ENCODE measurements around the gene PTPRN2. TPM values are rescaled to one million over a fixed set of nuclear protein-coding genes. Genes with fewer than 3 reads are reported as not detected.
"Not testable (repeated sequence)": the region's sequence is repeated elsewhere in the genome, so short reads cannot be mapped to it uniquely, and the experiment has no call there.

The PTPRN2 gene
- total RNA-seq, 5 donors from 2014 or later (not counting 1 experiment from before 2014, with no cell fraction given) = 0.60 to 1.7 (median 0.82) TPM

DNA sequence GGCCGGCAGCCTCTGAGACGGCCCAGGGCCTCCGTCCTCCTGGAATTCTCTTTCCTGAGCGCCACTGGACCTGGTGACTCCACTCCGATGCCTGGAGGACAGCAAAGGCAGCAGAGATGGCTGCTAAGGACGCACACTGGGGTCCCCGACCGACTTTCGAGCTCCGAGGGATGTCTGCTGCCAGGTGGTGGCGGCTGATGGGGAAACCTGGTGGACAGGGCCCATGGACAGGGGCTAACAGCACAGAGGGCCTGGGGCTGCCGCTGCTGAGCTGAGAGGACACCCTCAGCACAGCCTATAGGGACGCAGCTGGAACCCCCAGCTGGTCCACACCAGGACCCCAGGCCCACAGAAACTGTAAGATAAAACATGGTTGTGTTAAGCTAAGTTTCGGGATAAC lies 884.5 kb downstream of the PTPRN2 start:
- peaks cover 43 to 57% of the 10 kb centered on the region in 2 donors for H3K27me3 Mint-ChIP-seq
- H3K9me3 ChIP-seq = no peaks in the 10 kb centered on the region
- H3K4me1 Mint-ChIP-seq = no peaks in the 10 kb centered on the region
- ChIA-PET CTCF (no interaction called here), POLR2A (no interaction called here)
- 74% methylated on average over 14 of the region's 14 CpGs for WGBS (ENCODE audit: insufficient coverage)
- H3K27ac ChIP-seq (ENCODE audit: low read length) = no peak overlapping the region
- H3K36me3 ChIP-seq (ENCODE audit: control insufficient read depth in 2 of 2, extremely low read depth in 1 of 2, insufficient read depth in 1 of 2, low read length in 1 of 2) = no peaks in the 10 kb centered on the region
- ATAC-seq (replicated peaks in 1 of 4) (no peak), DNase-seq (peak in 1 of 35 experiments; percentile 23)
- H3K4me1 ChIP-seq (ENCODE audit: control insufficient read depth in 1 of 2, extremely low read depth in 1 of 2, insufficient read depth in 2 of 2, low read length in 2 of 2) = no peaks in the 10 kb centered on the region
- peaks cover 0 to 59% of the 10 kb centered on the region in 2 experiments for H3K27me3 ChIP-seq (replicated peaks in 1 of 2; ENCODE audit: control insufficient read depth in 2 of 2, extremely low read depth in 1 of 2, insufficient read depth in 2 of 2, low read length in 1 of 2)
- no peak overlapping the region for H3K4me3 ChIP-seq (ENCODE audit: control insufficient read depth in 1 of 2, extremely low read depth in 1 of 2, low read length in 1 of 2)
- H3K27ac Mint-ChIP-seq = no peak overlapping the region
- no peaks in the 10 kb centered on the region for H3K36me3 Mint-ChIP-seq
- H3K9me3 Mint-ChIP-seq = no peaks in the 10 kb centered on the region
- no peak overlapping the region for H3K4me3 Mint-ChIP-seq

DNA sequence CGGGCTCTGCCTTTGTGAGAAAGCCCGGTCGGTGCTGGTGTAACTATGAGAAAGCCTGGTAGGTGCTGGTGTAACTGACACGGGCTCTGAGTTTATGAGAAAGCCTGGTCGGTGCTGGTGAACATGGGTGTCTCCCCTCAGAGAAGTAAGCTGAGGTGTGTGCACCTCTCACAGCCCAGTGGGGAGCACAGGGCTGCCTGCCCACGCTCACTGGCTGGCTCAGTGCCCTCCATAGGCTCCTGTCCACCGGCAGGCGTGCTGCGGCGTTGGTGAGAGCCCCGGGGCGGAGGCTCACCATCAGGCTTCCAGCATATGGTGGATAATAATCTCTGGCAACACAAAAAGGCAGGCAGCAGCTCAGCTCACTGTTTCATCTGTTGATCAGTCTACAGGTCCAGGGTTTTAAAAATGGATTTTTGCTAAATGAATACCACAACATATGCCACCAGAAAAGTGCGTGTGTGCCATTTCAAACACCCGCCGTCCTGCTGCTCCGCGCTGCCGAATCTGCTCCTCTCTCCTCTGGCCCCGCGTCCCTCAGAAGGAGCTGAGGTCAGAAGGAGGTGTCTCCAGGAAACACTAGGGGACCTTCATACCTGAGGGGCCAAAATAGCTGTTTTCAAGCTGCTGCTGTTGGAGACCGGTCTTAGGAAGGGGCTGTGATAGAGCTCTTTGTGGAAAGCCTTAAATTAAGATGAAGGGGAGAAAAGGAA lies 885.2 kb downstream of the PTPRN2 start:
- Histone ChIP-seq H3K4me3 (ENCODE audit: control insufficient read depth in 1 of 2, extremely low read depth in 1 of 2, low read length in 1 of 2) (no peak overlapping the region), H3K9me3 (no peaks in the 10 kb centered on the region), H3K4me1 (ENCODE audit: control insufficient read depth in 1 of 2, extremely low read depth in 1 of 2, insufficient read depth in 2 of 2, low read length in 2 of 2) (no peaks in the 10 kb centered on the region), H3K27ac (ENCODE audit: low read length) (no peak overlapping the region), H3K36me3 (ENCODE audit: control insufficient read depth in 2 of 2, extremely low read depth in 1 of 2, insufficient read depth in 1 of 2, low read length in 1 of 2) (no peaks in the 10 kb centered on the region), H3K27me3 (replicated peaks in 1 of 2; ENCODE audit: control insufficient read depth in 2 of 2, extremely low read depth in 1 of 2, insufficient read depth in 2 of 2, low read length in 1 of 2) (peaks cover 0 to 58% of the 10 kb centered on the region in 2 experiments)
- ChIA-PET POLR2A (no interaction called here), CTCF (no interaction called here)
- WGBS (ENCODE audit: insufficient coverage) = 84% methylated on average over 13 of the region's 21 CpGs
- Mint-ChIP-seq H3K4me3 (no peak overlapping the region), H3K4me1 (no peaks in the 10 kb centered on the region), H3K27ac (no peak overlapping the region), H3K9me3 (no peaks in the 10 kb centered on the region), H3K36me3 (no peaks in the 10 kb centered on the region), H3K27me3 (peaks cover 46 to 56% of the 10 kb centered on the region in 2 donors)
- DNase-seq (peak in 1 of 35 experiments; percentile 15), ATAC-seq (replicated peaks in 1 of 4) (no peak)

DNA sequence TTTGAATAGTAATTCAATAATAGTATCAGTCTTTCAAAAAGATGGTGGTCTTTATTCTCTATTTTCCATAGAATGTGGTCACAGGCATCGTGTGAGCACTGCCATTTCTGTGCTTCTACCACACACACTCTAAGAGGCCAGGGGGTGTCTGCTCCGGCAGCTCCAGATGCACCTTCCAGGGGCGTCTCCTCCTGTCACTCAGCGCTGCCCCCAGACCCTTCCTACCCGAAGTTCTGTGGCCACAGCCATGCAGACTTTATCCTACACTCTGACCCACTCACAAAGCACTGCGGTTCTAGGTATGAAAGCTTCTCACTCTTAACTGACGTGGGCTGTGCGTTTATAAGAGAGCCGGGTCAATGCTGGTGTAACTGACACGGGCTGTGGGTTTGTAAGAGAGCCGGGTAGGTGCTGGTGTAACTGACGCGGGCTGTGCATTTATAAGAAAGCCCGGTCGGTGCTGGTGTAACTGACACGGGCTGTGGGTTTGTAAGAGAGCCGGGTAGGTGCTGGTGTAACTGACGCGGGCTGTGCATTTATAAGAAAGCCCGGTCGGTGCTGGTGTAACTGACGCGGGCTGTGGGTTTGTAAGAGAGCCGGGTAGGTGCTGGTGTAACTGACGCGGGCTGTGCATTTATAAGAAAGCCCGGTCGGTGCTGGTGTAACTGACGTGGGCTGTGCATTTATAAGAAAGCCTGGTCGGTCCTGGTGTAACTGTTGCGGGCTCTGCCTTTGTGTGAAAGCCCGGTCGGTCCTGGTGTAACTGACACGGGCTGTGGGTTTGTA lies 886.0 kb downstream of the PTPRN2 start:
- ATAC-seq (replicated peaks in 1 of 4); H3K36me3 ChIP-seq (ENCODE audit: control insufficient read depth in 2 of 2, extremely low read depth in 1 of 2, insufficient read depth in 1 of 2, low read length in 1 of 2); H3K4me3 Mint-ChIP-seq; H3K27ac ChIP-seq (ENCODE audit: low read length); H3K4me1 Mint-ChIP-seq; POLR2A ChIA-PET; H3K4me3 ChIP-seq (ENCODE audit: control insufficient read depth in 1 of 2, extremely low read depth in 1 of 2, low read length in 1 of 2); CTCF ChIA-PET; H3K4me1 ChIP-seq (ENCODE audit: control insufficient read depth in 1 of 2, extremely low read depth in 1 of 2, insufficient read depth in 2 of 2, low read length in 2 of 2); H3K9me3 ChIP-seq; H3K27ac Mint-ChIP-seq; DNase-seq; H3K9me3 Mint-ChIP-seq; H3K36me3 Mint-ChIP-seq: not testable (repeated sequence)
- H3K27me3 ChIP-seq (replicated peaks in 1 of 2; ENCODE audit: control insufficient read depth in 2 of 2, extremely low read depth in 1 of 2, insufficient read depth in 2 of 2, low read length in 1 of 2) = peaks cover 0 to 60% of the 10 kb centered on the region in 2 experiments
- peaks cover 40 to 51% of the 10 kb centered on the region in 2 donors for H3K27me3 Mint-ChIP-seq
- WGBS (ENCODE audit: insufficient coverage) = 82% methylated on average over 21 of the region's 34 CpGs

DNA sequence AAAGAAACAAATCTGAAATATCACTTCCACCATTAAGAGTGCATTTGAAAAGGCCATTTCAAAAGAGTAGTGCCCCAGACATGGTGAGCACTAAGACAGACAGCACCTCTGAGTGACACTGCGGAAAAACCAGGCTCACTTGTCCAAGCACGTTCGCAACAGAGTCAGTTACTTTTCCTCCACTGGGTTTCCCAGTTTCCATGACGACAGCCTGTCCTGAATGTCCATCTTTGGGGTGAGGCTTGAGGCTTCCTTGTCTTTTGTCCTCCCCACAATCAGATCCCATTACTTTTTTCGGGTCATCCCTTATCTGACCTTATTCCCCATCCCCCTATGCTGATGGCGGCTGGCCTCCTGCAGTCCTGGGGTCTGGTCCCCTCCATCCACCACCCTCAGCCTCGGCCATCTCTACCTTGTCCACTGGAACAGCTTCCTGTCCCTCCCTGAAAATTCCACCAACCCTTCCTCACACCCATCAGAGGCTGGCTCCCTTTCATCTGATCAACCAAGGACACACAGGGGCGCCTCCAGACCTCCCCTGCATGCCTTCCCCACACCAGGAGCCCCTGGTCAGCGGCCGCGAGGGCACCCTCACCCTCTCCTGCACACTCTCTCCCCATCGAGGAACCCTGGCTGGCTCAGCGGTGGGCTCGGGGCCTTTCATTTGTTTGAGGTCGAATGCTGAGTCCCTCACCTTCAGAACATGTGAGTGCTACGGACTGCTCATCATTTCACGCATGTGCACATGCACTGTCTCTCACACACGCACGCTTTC lies 887.2 kb downstream of the PTPRN2 start:
- Mint-ChIP-seq H3K4me3 (peak overlapping the region in 1 of 3 donors; percentile 47), H3K27ac (no peak overlapping the region), H3K9me3 (peaks cover 0 to 2% (median 0%) of the 10 kb centered on the region in 3 donors), H3K36me3 (no peaks in the 10 kb centered on the region), H3K4me1 (no peaks in the 10 kb centered on the region), H3K27me3 (peaks cover 40 to 44% of the 10 kb centered on the region in 2 donors)
- ATAC-seq (replicated peaks in 1 of 4) (no peak), DNase-seq (peak in 1 of 35 experiments; percentile 21)
- ChIA-PET POLR2A (no interaction called here), CTCF (no interaction called here)
- Histone ChIP-seq H3K27ac (ENCODE audit: low read length) (no peak overlapping the region), H3K4me1 (ENCODE audit: control insufficient read depth in 1 of 2, extremely low read depth in 1 of 2, insufficient read depth in 2 of 2, low read length in 2 of 2) (no peaks in the 10 kb centered on the region), H3K4me3 (ENCODE audit: control insufficient read depth in 1 of 2, extremely low read depth in 1 of 2, low read length in 1 of 2) (no peak overlapping the region), H3K36me3 (ENCODE audit: control insufficient read depth in 2 of 2, extremely low read depth in 1 of 2, insufficient read depth in 1 of 2, low read length in 1 of 2) (no peaks in the 10 kb centered on the region), H3K9me3 (no peaks in the 10 kb centered on the region), H3K27me3 (replicated peaks in 1 of 2; ENCODE audit: control insufficient read depth in 2 of 2, extremely low read depth in 1 of 2, insufficient read depth in 2 of 2, low read length in 1 of 2) (peaks cover 0 to 51% of the 10 kb centered on the region in 2 experiments)
- 74% methylated on average over 18 of the region's 19 CpGs for WGBS (ENCODE audit: insufficient coverage)

DNA sequence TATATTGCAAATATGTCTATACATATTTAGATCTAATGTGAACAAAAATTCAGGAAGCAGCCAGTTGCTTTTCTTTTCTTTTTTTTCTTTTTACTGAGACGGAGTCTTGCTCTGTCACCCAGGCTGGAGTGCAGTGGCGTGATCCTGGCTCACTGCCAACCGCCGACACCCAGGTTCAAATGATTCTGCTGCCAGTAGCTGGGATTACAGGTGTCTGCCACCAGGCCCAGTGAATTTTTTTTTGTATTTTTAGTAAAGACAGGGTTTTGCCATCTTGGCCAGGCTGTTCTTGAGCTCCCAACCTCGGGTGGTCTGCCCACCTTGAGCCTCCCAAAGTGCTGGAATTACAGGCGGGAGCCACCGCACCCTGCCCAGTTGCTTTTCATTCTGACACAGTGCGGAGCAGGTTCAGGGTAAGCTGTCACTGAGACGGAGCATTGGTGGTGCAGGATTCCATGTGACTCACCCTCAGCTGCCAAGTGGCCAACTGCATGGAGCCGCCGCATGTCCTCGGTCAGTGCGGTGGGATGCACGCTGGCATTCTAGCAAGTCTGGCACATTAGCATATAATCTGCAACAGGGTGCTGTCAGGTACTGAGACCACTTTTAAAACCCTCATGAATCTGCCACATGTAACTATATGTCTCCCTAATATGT lies 888.1 kb downstream of the PTPRN2 start:
- POLR2A ChIA-PET = interaction anchor here in 1 of 2 donors (0.6 kb wide), 1 partner anchor 20 kb away, joined by 3 read pairs; no protein-coding TSS in a partner anchor
- Histone ChIP-seq H3K9me3 (no peaks in the 10 kb centered on the region), H3K4me1 (ENCODE audit: control insufficient read depth in 1 of 2, extremely low read depth in 1 of 2, insufficient read depth in 2 of 2, low read length in 2 of 2) (no peaks in the 10 kb centered on the region), H3K27me3 (replicated peaks in 1 of 2; ENCODE audit: control insufficient read depth in 2 of 2, extremely low read depth in 1 of 2, insufficient read depth in 2 of 2, low read length in 1 of 2) (peaks cover 0 to 47% of the 10 kb centered on the region in 2 experiments), H3K36me3 (ENCODE audit: control insufficient read depth in 2 of 2, extremely low read depth in 1 of 2, insufficient read depth in 1 of 2, low read length in 1 of 2) (no peaks in the 10 kb centered on the region), H3K4me3 (ENCODE audit: control insufficient read depth in 1 of 2, extremely low read depth in 1 of 2, low read length in 1 of 2) (no peak overlapping the region), H3K27ac (ENCODE audit: low read length) (no peak overlapping the region)
- CTCF ChIA-PET = no interaction called here
- Mint-ChIP-seq H3K27me3 (peaks cover 42% of the 10 kb centered on the region in 2 donors), H3K36me3 (no peaks in the 10 kb centered on the region), H3K4me1 (no peaks in the 10 kb centered on the region), H3K27ac (no peak overlapping the region), H3K4me3 (no peak overlapping the region), H3K9me3 (peaks cover 0 to 3% (median 0%) of the 10 kb centered on the region in 3 donors)
- 73% methylated on average over 13 of the region's 14 CpGs for WGBS (ENCODE audit: insufficient coverage)
- DNase-seq = peak in 1 of 35 experiments; percentile 9
- ATAC-seq (replicated peaks in 1 of 4) = no peak

DNA sequence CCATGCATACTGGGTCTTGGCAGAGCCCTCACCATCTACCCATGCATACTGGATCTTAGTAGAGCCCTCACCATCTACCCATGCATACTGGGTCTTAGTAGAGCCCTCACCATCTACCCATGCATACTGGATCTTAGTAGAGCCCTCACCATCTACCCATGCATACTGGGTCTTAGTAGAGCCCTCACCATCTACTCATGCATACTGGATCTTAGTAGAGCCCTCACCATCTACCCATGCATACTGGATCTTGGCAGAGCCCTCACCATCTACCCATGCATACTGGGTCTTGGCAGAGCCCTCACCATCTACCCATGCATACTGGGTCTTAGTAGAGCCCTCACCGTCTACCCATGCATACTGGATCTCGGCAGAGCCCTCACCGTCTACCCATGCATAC lies 890.3 kb downstream of the PTPRN2 start:
- peaks cover 2 to 12% of the 10 kb centered on the region in 2 experiments for H3K4me1 ChIP-seq (ENCODE audit: control insufficient read depth in 1 of 2, extremely low read depth in 1 of 2, insufficient read depth in 2 of 2, low read length in 2 of 2)
- H3K36me3 ChIP-seq (ENCODE audit: control insufficient read depth in 2 of 2, extremely low read depth in 1 of 2, insufficient read depth in 1 of 2, low read length in 1 of 2); ATAC-seq (replicated peaks in 1 of 4); H3K4me3 ChIP-seq (ENCODE audit: control insufficient read depth in 1 of 2, extremely low read depth in 1 of 2, low read length in 1 of 2); H3K27ac ChIP-seq (ENCODE audit: low read length); H3K27ac Mint-ChIP-seq; H3K9me3 ChIP-seq; H3K4me3 Mint-ChIP-seq; CTCF ChIA-PET; H3K9me3 Mint-ChIP-seq; H3K4me1 Mint-ChIP-seq; DNase-seq; H3K36me3 Mint-ChIP-seq; POLR2A ChIA-PET: not testable (repeated sequence)
- WGBS (ENCODE audit: insufficient coverage) = no CpG with 5 or more reads among the region's 3 CpGs
- peaks cover 0 to 47% of the 10 kb centered on the region in 2 experiments for H3K27me3 ChIP-seq (replicated peaks in 1 of 2; ENCODE audit: control insufficient read depth in 2 of 2, extremely low read depth in 1 of 2, insufficient read depth in 2 of 2, low read length in 1 of 2)
- H3K27me3 Mint-ChIP-seq = peaks cover 35 to 40% of the 10 kb centered on the region in 2 donors
